Ishikawa (cell line): ENCODE results near the gene PRMT7.

ENCODE experiments used
- CEBPB ChIP-seq: IDR thresholded peaks from 2 replicates; pipeline ENCODE4 v1.6.1; 2012
- CREB1 ChIP-seq: IDR thresholded peaks from 2 replicates; pipeline ENCODE4 v1.6.1; 2012; ENCODE audit warnings: low read depth
- EGR1 ChIP-seq: IDR thresholded peaks from 2 replicates; pipeline ENCODE4 v1.6.1; 2012
- EP300 ChIP-seq: IDR thresholded peaks from 2 replicates; pipeline ENCODE4 v1.6.1; 2012; ENCODE audit warnings: borderline replicate concordance
- FOXM1 ChIP-seq: IDR thresholded peaks from 2 replicates; pipeline ENCODE4 v1.6.1; 2012; ENCODE audit warnings: low read depth, borderline replicate concordance
- NFIC ChIP-seq: IDR thresholded peaks from 2 replicates; pipeline ENCODE4 v1.6.1; 2012
- RAD21 ChIP-seq: IDR thresholded peaks from 2 replicates; pipeline ENCODE4 v1.6.1; 2012; ENCODE audit warnings: low read depth
- TAF1 ChIP-seq: IDR thresholded peaks from 2 replicates; pipeline ENCODE4 v1.6.1; 2012; ENCODE audit warnings: low read depth, mild to moderate bottlenecking
- TCF12 ChIP-seq: IDR thresholded peaks from 2 replicates; pipeline ENCODE4 v1.6.1; 2012; ENCODE audit warnings: low read depth
- TEAD4 ChIP-seq: IDR thresholded peaks from 2 replicates; pipeline ENCODE4 v1.6.1; 2012
- YY1 ChIP-seq: IDR thresholded peaks from 2 replicates; pipeline ENCODE4 v1.6.1; 2012; ENCODE audit warnings: low read depth
- ZBTB7A ChIP-seq: IDR thresholded peaks from 2 replicates; pipeline ENCODE4 v1.6.1; 2012; ENCODE audit warnings: low read depth
- TF ChIP-seq, protein P1 (sequence below): IDR thresholded peaks from 2 replicates; pipeline ENCODE4 v1.6.1; 2012
- TF ChIP-seq, protein P2 (sequence below): IDR thresholded peaks from 2 replicates; pipeline ENCODE4 v1.6.1; 2012
- TF ChIP-seq, protein P3 (sequence below): IDR thresholded peaks from 2 replicates; pipeline ENCODE4 v1.6.1; 2012; ENCODE audit warnings: low read depth, mild to moderate bottlenecking

The PRMT7 gene

DNA sequence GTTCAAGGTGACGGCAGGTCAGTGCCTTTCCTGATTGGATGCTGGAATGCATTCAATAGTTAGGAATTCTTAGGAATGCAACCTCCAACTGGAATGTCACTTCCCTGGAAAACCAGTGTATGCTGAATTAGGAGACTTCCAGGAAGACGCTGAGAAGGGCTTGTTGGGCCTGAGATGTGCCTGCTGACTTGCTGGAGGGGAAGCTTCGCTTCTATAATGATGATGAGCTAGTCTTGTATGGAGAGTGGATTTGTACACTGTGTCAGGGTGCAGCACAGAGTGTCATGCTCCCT is 91.9 kb downstream of the PRMT7 start:
- no peak for TF ChIP-seq CREB1
- TF ChIP-seq, protein P1, sequence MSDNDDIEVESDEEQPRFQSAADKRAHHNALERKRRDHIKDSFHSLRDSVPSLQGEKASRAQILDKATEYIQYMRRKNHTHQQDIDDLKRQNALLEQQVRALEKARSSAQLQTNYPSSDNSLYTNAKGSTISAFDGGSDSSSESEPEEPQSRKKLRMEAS: no peak
- TF ChIP-seq, protein P2, sequence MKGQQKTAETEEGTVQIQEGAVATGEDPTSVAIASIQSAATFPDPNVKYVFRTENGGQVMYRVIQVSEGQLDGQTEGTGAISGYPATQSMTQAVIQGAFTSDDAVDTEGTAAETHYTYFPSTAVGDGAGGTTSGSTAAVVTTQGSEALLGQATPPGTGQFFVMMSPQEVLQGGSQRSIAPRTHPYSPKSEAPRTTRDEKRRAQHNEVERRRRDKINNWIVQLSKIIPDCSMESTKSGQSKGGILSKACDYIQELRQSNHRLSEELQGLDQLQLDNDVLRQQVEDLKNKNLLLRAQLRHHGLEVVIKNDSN: no peak
- TF ChIP-seq EGR1: no peak
- no peak for TF ChIP-seq FOXM1
- TF ChIP-seq TAF1: no peak
- TF ChIP-seq RAD21: no peak
- no peak for TF ChIP-seq TCF12
- no peak for TF ChIP-seq NFIC
- TF ChIP-seq, protein P3, sequence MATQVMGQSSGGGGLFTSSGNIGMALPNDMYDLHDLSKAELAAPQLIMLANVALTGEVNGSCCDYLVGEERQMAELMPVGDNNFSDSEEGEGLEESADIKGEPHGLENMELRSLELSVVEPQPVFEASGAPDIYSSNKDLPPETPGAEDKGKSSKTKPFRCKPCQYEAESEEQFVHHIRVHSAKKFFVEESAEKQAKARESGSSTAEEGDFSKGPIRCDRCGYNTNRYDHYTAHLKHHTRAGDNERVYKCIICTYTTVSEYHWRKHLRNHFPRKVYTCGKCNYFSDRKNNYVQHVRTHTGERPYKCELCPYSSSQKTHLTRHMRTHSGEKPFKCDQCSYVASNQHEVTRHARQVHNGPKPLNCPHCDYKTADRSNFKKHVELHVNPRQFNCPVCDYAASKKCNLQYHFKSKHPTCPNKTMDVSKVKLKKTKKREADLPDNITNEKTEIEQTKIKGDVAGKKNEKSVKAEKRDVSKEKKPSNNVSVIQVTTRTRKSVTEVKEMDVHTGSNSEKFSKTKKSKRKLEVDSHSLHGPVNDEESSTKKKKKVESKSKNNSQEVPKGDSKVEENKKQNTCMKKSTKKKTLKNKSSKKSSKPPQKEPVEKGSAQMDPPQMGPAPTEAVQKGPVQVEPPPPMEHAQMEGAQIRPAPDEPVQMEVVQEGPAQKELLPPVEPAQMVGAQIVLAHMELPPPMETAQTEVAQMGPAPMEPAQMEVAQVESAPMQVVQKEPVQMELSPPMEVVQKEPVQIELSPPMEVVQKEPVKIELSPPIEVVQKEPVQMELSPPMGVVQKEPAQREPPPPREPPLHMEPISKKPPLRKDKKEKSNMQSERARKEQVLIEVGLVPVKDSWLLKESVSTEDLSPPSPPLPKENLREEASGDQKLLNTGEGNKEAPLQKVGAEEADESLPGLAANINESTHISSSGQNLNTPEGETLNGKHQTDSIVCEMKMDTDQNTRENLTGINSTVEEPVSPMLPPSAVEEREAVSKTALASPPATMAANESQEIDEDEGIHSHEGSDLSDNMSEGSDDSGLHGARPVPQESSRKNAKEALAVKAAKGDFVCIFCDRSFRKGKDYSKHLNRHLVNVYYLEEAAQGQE: no peak
- TF ChIP-seq TEAD4: no peak
- no peak for TF ChIP-seq CEBPB
- TF ChIP-seq YY1: no peak
- no peak for TF ChIP-seq ZBTB7A
- TF ChIP-seq EP300: no peak

DNA sequence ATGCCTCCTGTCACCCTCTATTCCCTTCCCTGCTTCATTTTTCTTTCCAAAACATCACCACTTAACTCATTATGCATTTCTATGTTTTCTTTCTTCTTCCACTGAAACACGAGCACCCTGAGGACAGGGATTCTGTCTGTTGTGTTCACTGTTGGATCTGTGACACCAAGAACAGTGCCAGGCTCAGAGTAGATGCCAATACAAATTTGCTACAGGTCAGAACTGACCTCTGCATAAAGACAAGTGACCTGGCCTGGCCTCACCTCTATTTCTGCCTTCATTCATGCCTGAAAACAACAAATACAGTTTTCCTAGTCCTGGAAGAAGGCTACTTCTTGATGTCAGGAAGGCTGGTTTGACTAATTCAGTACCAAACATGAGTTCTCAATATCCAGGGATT is 92.4 kb downstream of the PRMT7 start:
- TF ChIP-seq CEBPB (no peak), NFIC (no peak), CREB1 (no peak), YY1 (no peak), RAD21 (no peak), FOXM1 (no peak), EGR1 (no peak), TCF12 (no peak)
- TF ChIP-seq, protein P3: no peak
- TF ChIP-seq, protein P2: no peak

DNA sequence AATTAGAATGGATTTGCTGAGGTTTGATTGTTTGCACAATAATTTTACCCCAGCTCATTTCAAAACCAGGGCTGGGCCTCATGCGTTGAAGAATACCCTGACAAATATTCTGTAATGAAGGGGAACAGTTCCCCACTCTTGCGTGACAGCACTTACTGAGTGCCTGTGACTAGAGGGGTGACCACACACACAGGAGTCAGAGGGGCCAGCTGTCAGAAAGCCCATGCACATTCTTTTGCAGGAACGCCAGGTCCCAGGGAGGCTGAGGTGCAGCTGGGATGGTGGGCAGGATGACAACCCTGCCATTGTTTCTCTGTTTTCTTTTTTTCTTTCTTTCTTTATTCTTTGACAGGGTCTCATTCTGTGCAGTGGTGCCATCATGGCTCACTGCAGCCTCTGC is 92.9 kb downstream of the PRMT7 start:
- TF ChIP-seq EP300 (no peak), TEAD4 (no peak), TAF1 (no peak)

DNA sequence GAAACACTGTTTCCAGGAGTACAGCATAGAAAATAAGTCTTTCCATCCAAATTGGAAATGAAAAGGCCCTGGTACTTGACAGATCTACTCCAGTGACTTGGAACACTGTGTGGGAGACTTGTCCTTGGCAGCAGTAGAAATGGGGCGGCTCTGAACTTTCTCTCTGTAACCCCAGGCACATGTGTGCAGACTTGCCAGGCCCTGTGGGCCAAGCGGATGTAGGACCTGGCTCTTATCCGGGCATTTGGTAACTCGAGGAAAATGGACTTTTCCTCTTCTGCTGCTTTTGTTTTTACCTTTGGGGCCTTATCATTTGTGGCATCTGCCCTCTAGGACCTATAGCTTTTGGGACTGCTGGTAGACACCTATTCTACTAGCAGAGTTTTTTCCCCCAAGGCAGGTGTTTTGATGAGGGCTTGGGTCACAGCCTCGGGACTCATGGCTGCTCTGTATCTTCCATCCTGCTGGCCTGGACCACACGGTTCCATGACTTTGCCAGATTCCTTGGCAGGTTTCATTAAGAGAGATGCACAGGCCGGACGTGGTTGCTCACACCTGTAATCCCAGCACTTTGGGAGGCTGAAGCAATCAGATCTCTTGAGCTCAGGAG is 94.0 kb downstream of the PRMT7 start:
- TF ChIP-seq, protein P1: no peak
- TF ChIP-seq CREB1: no peak
- no peak for TF ChIP-seq FOXM1
- TF ChIP-seq EP300: no peak
- TF ChIP-seq RAD21: no peak
- no peak for TF ChIP-seq YY1

DNA sequence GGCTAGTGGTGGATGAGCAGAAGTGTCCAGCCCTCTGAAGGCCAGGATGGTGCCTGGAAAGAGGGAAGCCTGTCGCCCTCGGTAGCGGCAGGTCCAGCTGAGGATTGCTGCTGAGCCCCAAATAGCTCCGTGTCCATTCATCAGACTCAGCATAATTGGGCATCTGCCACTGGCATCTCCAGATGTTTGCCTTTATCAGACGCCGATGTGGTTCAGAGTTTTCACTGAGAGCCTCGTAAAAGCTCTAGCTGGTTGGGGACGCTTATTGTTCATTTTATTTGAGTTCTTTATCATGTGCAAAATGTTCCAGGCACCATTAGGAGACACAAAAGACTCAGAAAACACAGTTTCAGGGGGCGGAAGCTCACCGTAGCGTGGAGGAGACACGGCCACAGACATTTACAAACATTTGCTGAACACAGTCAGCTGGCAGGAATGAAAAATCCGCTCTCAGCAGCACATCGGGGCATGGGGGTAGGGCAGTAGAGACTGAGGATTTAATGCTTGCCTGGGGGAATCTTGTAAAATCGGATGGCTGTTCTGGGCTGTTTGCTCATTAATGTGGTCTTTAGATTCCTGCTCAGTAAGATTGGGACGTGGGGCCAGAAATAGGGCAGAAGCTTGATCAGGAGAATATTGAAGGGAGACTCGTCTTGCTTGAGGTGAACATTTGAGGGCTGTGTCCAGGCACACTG is 95.8 kb downstream of the PRMT7 start:
- TF ChIP-seq FOXM1 (no peak), NFIC (no peak), TEAD4 (no peak), CEBPB (no peak), TAF1 (no peak), ZBTB7A (no peak), RAD21 (no peak), TCF12 (no peak), EGR1 (no peak), CREB1 (no peak), EP300 (no peak), YY1 (no peak)
- TF ChIP-seq, protein P3: no peak
- TF ChIP-seq, protein P2: no peak
- TF ChIP-seq, protein P1: no peak
